Activated CD4-positive, CD25-positive, alpha-beta regulatory T cell (primary cell): ENCODE results near the gene SMIM14.
"Not testable (repeated sequence)": the region's sequence is repeated elsewhere in the genome, so short reads cannot be mapped to it uniquely, and the experiment has no call there.

Source experiments
- DNase-seq, 4 experiments: peaks; one replicate each; lab custom pipeline; 2025; lab: John Stamatoyannopoulos, UW

SMIM14 gene

DNA sequence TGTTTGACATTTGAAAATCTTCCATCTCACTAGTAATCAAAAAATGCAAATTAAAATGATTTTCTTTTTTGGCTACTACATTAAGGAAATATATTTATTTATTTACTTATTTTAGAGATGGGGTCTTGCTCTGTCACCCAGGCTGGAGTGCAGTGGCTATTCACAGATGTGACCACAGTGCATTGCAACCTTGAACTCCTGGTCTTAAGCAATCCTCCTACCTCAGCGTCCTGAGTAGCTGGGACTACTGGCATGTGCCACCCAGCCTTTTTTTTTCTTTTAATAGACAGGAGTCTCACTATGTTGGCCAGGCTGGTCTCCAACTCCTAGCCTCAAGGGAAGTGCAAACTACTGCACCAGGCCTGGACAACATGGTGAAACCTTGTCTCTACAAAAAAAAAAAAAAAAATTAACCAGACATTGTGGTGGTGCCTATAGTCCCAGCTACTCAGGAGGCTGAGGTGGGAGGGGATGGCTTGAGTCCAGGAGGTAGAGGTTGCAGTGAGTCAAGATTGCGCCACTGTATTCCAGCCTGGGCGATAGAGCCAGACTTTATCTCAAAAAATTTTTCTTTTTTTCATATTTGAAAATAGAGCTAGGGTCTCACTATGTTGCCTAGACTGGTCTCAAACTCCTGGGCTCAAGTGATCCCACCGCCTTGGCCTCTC is 4.4 kb upstream of the SMIM14 start:
- no peak for DNase-seq

DNA sequence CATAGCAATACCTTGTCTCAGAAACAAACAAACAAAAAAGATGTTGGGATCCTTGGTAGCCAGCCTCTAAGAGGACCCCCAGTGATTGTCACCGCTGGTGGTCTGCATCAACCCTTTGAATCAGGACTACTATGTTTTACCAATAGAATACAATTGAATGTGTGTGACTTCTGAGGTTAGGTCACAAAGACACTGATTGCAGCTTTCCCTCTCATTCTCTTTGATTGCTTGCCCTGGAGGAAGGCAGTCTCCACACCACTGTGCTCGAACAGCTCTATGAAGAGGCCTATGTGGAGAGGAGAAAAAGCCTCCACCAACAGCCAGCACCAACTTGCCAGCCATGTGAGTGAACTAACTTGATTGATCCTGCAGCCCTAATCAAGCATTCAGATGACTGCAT is 2.8 kb upstream of the SMIM14 start:
- no peak for DNase-seq

DNA sequence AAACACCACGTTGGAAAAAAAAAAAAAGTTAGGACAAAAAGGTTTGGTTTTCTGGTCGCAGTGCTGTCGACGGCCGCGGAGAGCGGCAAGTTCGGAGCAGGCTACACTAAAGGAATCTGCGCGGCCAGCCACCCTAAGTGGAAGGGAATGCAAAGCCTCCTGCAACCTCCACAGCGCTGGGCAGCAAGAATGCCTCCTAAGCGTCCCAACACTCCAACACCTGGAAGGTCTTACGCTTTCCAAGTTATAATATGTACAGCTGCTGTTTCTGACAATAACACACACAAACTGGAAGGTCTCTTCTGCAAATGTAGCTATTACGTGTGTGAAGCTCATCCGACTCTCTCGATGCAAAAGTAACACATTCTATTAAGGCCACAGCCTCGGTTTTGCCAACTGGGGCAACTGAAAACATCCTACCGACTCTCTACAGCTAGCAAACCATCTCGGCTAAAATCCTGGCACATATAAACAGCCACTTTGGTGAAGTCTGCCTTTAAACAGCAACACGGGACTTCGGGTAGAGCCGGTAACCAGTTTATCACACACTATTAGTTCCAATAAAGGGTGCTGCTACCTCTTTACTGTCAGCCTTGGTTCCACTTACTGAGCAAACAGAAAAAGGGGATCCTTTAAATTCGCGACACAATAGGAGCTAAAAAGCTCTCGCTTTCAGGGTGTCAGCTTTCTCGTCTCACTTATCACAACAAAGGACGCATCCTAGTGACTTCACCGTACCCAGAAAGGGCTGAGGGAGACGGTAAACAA is 895 bp downstream of the SMIM14 start:
- no peak for DNase-seq

DNA sequence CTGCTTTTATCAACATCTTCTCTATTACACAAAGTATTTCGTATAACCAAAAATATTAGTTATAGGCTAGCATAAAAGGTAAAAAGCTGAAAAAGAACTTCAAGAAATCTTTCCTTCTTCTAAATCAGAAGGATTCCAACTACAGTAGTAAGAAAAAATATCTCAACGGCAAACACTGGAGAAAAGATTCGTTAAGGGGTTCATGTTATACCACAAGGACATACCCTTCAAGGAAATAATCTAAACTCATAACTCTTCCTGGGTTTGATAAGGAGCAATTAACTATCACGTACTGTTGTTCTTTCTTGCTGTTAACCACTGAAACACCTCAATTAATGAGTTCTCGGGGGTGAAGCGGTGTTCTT is 1.5 kb downstream of the SMIM14 start:
- no peak for DNase-seq

DNA sequence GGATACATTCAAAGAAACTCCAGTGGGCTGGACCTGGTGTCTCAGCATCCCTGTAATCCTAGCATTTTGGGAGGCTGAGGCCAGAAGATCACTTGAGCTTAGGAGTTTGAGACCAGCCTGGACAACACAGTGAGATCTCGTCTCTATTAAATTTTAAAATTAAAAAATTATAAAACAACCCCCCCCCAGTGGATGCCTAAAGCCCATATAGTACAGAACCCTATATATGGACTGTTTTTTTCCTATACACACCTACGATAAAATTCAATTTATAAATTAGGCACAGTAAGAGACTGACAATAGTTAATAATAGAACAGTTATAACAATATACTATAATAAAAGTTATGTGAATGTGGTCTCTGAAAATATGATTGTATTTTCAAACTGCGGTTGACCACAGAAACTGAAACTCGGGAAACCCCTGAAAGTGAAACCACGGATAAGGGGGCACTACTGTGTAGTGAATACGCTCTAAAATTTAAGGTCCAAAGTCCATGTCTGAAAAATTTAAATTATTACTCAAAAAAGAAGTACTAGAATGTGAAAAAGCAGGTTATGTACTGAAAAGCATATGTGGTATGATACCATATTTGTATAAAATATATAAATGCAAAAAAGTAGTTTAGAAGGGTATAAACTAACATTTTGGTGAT is 2.0 kb downstream of the SMIM14 start:
- no peak for DNase-seq

DNA sequence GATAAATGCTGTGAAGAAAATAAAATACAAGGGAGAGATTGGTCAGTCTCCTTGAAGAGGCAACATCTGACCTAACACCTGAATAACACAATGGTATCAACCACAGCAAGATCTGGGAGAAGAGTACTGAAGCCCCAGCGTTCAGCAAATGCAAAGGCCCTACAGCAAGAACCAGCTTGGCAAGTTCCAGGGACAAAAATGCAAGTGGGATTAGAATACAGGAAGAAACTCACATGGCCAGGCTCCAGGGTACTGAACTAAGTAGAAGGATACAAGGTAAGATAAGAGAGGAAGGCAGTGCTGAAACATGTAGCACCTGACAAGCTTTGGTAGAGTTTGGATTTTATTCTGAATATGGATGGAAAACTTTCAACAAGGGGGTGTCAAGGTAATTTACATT is 3.6 kb downstream of the SMIM14 start:
- no peak for DNase-seq

DNA sequence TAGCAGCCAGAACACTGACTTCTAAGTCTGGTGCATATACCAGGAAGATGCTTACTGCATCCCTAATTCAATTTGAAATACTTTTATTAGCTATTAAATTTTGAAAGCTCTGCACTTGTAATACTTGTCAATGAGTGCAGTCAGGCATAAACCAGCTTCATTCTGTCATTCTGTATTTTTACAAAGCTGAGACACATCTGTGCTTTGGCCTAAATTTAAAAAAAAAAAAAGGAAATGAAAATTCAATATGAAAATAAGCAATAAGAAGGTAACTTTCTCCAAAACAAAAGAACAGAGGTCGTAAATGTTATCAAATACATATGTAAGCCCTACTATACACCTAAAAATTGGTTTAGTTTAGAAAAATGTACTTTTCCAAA is 7.0 kb downstream of the SMIM14 start:
- no peak for DNase-seq

DNA sequence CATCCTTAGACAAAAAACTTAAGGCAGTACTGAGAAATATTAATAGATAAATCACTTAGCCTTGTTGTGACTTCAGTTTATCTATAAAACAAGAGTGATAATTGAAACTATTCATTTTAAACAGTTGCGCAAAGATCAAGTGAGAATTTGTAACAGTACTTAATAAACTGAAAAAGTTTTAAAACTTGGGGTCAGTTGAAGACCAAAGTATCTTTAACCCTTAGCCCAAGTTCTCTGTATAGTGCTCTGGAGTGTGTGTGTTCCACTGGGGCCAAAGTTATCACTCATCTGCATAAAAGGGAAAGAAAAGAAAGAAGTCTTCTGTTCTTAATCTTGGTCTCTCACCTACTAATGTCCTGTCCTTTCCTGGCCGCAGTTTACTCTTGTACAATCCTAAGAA is 11.3 kb downstream of the SMIM14 start:
- no peak for DNase-seq

DNA sequence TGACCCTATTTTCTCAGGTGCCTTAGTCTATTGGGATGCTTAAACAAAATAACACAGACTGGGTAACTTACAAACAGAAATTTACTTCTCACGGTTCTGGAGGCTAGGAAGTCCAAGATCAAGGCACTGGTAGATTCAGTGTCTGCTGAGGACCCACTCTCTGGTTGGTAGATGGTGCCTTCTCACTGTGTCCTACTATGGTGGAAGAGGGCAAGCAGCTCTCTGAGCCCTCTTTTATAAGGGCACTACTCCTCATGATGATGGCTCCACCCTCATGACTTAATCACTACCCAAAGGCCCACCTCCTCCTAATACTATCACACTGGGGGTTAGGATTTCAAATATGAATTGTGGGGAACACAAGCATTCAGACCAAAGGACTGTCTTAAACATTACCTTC is 11.8 kb downstream of the SMIM14 start:
- no peak for DNase-seq

DNA sequence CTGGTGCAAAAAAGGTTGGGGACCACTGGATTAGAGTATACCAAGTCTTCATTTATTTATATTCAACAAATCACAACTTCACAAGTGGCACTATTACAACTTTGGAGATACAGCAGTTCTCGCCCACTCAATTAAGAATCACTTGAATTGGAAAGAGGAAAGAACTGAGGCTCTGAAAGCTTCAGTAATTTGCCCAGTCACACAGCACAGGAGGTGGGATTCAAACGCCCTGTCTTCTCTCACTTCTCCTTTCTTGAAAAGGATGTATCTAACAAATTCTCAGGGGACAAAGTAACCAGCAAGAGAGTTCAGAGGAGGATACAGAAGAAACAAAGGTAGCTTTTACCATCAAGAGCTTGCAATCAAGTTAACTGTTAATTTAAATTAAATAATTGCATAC is 12.4 kb downstream of the SMIM14 start:
- DNase-seq: no peak

DNA sequence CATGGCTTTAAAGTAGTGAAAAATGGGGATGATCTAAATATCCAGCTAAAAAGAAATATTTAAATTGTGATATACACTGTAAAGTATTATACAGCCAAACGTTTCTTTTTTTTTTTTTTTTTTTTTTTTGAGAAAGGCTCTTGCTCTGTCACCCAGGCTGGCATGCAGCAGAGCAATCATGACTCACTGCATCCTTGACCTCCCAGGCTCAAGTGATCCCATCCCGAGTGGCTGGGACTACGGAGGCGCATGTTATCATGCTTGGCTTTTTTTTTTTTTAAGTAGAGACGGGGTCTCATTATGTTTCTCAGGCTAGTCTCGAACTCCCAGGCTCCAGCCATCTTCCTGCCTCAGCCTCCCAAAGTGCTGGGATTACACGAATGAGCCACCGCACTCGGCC is 17.1 kb downstream of the SMIM14 start:
- DNase-seq: no peak

DNA sequence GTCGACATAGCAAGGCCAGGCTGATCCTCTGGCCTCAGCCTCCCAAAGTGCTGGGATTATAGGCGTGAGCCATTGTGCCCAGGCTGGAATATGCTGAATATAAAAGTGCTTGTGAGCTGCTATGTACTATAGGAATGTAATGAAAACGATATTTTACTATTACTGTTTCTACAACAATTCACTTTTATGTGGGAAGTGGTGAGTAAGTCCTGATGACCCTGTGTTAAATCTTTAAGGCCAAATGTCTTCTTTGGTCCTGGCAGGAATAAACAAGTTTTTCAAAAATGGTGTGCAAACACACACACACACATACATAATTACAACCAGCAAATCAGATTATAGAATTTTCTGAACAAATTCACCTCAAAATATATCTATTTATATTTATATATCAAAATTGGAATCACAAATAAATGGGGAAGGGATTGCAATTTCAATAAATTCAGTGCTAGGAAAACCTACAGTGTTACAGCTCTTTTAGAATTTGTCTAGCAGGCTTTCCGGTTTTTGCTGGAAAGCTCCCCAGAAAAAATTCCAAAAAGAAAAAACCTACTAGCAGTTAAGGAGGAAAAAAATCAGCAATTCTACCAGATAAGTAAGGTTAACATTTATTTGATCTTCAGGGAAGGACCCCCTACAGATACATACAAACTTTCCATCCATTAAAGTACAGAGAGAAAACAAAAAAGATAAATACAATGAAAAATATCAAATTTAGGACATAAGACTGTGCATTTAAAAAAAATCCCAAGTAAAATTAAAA is 17.9 kb downstream of the SMIM14 start:
- DNase-seq: no peak

DNA sequence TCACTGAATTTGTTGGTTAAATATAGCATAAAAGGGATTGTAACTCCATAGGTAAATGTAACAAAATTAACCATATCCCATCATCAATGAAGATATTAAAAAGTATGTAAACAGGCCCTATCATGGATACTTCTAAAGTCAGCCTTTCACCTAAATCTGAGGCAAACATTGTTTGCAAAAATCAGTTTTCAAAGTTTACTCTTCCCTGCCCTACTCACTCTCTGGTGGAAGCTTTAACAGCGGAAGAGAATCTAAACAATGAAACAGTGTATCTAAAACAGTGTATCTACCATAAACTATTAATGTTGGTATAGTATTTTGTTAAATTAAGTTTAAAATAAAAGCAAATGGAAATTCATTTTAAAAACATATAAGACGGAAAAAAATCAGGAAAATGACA is 21.1 kb downstream of the SMIM14 start:
- DNase-seq: no peak

DNA sequence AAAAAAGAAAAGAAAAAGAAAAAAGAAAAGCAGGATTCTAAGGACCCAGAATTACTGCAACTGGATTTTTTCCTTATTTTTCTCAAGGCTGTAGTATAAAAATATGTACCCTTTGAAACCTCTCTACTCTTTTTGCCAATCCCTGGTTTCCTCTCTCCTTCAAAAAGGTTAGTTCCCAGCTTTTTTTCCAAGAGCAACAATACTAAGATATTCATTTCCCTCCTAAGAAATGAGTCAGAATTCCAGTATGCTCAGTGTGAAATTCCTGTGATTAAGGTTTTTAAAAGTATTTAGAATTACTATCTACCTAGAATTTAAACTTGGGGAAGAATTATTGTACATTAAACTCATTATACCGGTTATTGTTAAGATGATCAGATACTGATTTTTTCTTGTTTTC is 22.0 kb downstream of the SMIM14 start:
- no peak for DNase-seq

DNA sequence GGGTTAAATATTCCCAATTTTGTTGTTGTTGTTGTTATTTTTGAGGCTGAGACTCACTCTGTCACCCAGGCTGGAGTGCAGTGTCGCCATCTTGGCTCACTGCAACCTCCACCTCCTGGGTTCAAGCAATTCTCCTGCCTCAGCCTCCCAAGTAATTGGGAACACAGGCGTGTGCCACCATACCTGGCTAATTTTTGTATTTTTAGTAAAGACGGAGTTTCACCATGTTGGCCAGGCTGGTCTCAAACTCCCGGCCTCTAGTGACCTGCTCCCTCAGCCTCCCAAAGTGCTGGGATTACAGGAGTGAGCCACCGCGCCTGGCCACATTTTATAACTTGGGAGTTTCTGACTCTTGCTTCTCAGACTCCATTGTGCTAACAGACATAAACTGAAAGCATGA is 22.6 kb downstream of the SMIM14 start:
- not testable (repeated sequence) for DNase-seq

DNA sequence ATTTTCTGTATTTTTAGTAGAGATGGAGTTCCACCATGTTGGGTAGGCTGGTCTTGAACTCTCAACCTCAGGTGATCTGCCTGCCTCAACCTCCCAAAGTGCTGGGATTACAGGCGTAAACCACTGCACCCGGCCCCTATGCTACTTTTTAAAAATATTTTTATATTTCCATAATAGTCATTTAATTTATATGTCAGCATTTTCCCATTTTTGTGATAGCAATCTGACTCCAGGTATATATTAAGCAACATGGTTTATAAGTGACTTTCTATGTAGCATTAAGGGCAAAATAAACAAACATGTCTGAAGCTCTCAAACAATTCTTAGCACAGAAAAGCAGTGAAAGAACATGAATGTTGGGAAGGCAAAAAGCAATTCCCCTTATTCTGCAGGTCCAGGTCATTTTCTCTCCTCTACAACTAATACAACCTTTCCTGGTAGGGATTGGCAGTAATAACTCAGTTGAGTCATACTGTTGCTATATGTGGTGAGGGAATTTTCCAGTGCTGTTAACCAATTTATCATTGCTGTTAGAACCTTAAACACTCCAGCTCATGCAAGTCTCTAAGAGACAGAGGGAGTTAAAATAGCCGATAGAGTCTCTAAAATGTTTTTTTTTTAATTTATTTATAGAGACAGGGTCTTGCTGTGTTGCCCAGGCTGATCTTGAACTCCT is 24.0 kb downstream of the SMIM14 start:
- DNase-seq: no peak

DNA sequence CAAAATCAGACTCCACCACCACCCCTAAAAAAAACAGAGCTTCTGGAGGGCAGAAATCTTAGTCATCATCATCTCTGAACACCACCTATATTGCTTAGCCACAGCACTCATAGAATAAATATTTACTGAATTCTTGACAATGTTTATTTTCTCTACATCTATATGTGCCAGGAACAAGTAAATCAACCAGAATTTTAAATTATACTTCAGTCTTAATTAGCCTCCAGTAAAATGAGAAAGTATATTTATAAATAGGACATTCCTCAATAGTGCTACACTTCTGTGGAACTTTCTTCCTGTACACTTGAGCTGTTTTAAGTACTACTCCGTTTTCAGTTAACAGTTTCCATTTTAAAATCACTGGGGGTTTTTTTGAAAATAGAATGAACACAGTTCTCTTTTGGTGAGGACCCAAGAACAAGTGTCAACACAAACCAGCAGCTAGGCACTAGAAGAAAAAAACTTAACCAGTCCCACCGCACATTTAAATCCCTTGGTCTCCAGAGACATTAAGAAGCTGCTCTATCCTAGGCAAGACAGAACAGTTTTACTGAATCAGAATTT is 25.5 kb downstream of the SMIM14 start:
- no peak for DNase-seq

DNA sequence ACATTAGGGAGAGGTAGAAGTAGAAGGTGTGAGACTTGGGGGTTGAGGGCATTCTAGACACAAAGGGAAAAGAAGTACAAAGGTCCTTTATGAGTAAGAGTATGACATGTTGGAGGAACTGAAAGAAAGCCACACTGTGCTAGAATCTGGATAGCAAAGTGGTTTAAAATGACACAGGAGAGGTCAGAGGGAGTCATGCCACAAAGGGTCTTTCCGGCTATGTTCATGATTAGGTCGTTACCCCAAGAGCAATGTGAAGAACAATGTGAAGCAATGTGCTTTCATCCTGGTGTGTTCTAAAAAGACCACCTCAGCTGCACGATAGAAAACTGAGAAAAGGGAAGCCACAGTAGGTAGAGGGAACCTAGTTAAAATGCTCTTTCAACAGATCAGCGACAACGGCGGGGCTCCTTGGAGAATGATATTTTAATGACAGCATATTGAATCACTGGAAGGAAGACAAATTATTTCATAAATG is 29.2 kb downstream of the SMIM14 start:
- no peak for DNase-seq

DNA sequence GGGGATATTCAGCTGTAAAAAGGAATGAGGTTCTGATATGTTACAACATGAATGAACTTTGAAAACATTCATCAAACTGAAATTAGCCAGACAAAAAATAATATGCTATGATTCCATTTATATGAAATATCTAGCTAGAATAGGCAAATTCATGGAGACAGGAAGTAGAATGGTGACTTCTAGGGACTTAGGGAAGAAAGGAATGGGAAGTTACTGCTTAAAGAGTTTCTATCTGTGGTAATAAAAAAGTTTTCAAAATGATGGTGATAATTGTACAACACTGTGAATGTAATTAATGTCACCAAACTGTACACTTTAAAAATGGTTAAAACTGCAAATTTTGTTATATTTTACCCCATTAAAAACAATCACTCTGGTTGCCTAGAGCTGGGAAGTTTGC is 30.2 kb downstream of the SMIM14 start:
- DNase-seq: no peak

DNA sequence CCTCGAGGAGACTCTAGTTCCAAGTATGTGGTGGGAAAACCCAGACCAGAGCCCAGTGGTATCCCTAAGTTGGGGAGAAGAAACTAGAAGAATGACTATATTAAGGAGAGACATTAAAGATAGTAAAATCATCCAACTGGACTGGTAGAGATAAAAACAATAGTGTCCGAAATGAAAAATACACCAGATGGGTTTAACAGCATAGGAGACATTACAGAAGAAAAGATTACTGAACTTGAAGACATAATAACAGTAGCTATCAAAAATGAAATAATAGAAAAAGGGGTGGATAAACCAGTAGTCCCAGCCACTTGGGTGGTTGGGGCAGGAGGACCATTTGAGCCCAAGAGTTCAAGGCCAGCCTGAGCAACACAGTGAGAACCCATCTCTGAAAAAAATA is 31.9 kb downstream of the SMIM14 start:
- no peak for DNase-seq

DNA sequence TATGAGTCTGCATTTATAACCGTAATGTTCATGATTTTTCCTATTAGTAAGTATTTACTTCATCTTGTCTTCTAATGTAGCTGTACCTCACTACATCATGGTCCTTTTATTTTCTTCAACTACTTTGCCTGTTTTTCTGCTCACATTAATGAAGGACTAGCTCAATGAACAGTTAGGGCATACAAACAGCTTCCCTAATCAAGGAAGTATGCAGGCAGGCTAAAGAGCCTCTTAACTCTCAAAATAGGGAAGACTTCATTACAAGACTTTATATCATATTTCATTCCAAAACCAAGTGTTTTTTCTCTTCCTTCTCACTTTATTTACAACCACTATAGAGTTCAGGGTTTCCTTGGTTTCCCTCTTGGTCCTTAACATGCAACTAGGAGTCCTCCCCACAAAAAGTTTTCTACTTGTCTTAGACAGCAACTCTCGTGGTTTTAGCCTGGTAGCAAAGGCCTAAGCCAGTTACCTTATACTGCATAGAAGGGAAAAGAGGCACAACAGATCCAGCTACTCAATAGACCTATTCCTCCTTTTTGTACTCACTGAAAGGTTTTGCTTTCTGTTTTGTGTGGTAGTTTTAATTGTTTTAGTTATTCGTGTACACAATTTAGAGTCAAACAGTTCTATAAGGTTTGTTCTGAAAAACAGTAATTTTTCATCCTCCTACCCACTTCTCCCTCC is 40.8 kb downstream of the SMIM14 start:
- DNase-seq: no peak
